OCI-LY1 (cell line): Measurements from ENCODE around the gene GALNT10.

Experiments used
- H2AFZ ChIP-seq: fragments of 200-600 bp; sonication (generic), shearing (Covaris generic); 2 replicates; pipeline ENCODE4 v1.6.0; 2014; ENCODE audit warnings: antibody characterized with exemption, mild to moderate bottlenecking, low read length
- H3F3A ChIP-seq: fragments of 200-600 bp; sonication (generic), shearing (Covaris generic); 2 replicates; pipeline ENCODE4 v1.6.0; 2014; ENCODE audit warnings: mild to moderate bottlenecking, antibody characterized with exemption, low read length, moderate library complexity; ENCODE audit not compliant: insufficient read depth
- H3K27ac ChIP-seq: fragments of 200-600 bp; sonication (generic); 2 replicates; pipeline ENCODE4 v1.5.1; 2014; ENCODE audit warnings: low read length, mixed run types, mild to moderate bottlenecking, low read depth; ENCODE audit not compliant: poor library complexity, severe bottlenecking
- H3K27me3 ChIP-seq: fragments of 200-600 bp; sonication (generic); 2 replicates; pipeline ENCODE4 v1.6.0; 2014; ENCODE audit warnings: antibody characterized with exemption, mild to moderate bottlenecking, low read length, moderate library complexity; ENCODE audit not compliant: insufficient read depth
- H3K36me3 ChIP-seq: fragments of 200-600 bp; sonication (generic); 2 replicates; pipeline ENCODE4 v1.6.1; 2014; ENCODE audit warnings: mild to moderate bottlenecking, antibody characterized with exemption, low read length, moderate library complexity, mixed read lengths; ENCODE audit not compliant: insufficient read depth
- H3K4me1 ChIP-seq: fragments of 200-600 bp; sonication (generic); 2 replicates; pipeline ENCODE4 v1.5.1; 2014; ENCODE audit warnings: mild to moderate bottlenecking, low read length, moderate library complexity; ENCODE audit not compliant: insufficient read depth, severe bottlenecking
- H3K4me2 ChIP-seq: fragments of 200-600 bp; sonication (generic), shearing (Covaris generic); 2 replicates; pipeline ENCODE4 v1.6.1; 2014; ENCODE audit warnings: low read length
- H3K4me3 ChIP-seq: fragments of 200-600 bp; sonication (generic); 2 replicates; pipeline ENCODE4 v1.5.1; 2014; ENCODE audit warnings: low read length, low read depth, mild to moderate bottlenecking, mixed read lengths; ENCODE audit not compliant: poor library complexity, severe bottlenecking
- H3K79me2 ChIP-seq: fragments of 200-600 bp; shearing (Covaris generic); 2 replicates; pipeline ENCODE4 v1.6.1; 2016; ENCODE audit warnings: mixed run types, low read length, mixed read lengths; ENCODE audit not compliant: insufficient read depth
- H3K9ac ChIP-seq: fragments of 200-600 bp; sonication (generic), shearing (Covaris generic); 2 replicates; pipeline ENCODE4 v1.6.1; 2014; ENCODE audit warnings: mild to moderate bottlenecking, low read length, mixed read lengths
- H3K9me2 ChIP-seq: fragments of 200-600 bp; sonication (generic), shearing (Covaris generic); 2 replicates; pipeline ENCODE4 v1.6.1; 2014; ENCODE audit warnings: low read depth, mild to moderate bottlenecking, low read length, mixed read lengths
- H3K9me3 ChIP-seq: fragments of 200-600 bp; shearing (Covaris generic); 2 replicates; pipeline ENCODE4 v1.6.1; 2014; ENCODE audit warnings: low read length, mixed read lengths
- H4K20me1 ChIP-seq: fragments of 200-600 bp; sonication (generic), shearing (Covaris generic); 2 replicates; pipeline ENCODE4 v1.6.0; 2016; ENCODE audit warnings: mild to moderate bottlenecking, low read length; ENCODE audit not compliant: insufficient read depth
- CTCF ChIP-seq: fragments of 200-600 bp; sonication (generic), shearing (Covaris generic); IDR thresholded peaks from 2 replicates; pipeline ENCODE4 v1.5.1; 2017; ENCODE audit warnings: mild to moderate bottlenecking, antibody characterized with exemption, low read length, moderate library complexity, mixed read lengths
- EZH2 ChIP-seq: fragments of 200-600 bp; sonication (generic), shearing (Covaris generic); IDR thresholded peaks from 2 replicates; pipeline ENCODE4 v1.8.0; 2017; ENCODE audit warnings: borderline replicate concordance, mixed run types, mild to moderate bottlenecking, antibody characterized with exemption, low read length, moderate library complexity, mixed read lengths

The GALNT10 gene

GRCh38 chr5:154203798-154204578 lies 13.5 kb downstream of the GALNT10 start:
- no peak overlapping the region for H3K27ac ChIP-seq
- H2AFZ ChIP-seq, result no peak overlapping the region
- no peaks in the 10 kb centered on the region for H4K20me1 ChIP-seq
- H3K79me2 ChIP-seq, result no peaks in the 10 kb centered on the region
- TF ChIP-seq EZH2, result no peak
- TF ChIP-seq CTCF, result no peak
- no peak overlapping the region for H3K4me2 ChIP-seq
- H3K36me3 ChIP-seq, result no peaks in the 10 kb centered on the region
- H3F3A ChIP-seq, result no peaks in the 10 kb centered on the region
- no peak overlapping the region for H3K9ac ChIP-seq
- no peaks in the 10 kb centered on the region for H3K4me1 ChIP-seq
- H3K27me3 ChIP-seq, result no peaks in the 10 kb centered on the region
- no peaks in the 10 kb centered on the region for H3K9me3 ChIP-seq
- no peaks in the 10 kb centered on the region for H3K9me2 ChIP-seq
- H3K4me3 ChIP-seq, result no peak overlapping the region

GRCh38 chr5:154205441-154206117 lies 15.0 kb downstream of the GALNT10 start:
- H3K79me2 ChIP-seq, result no peaks in the 10 kb centered on the region
- H3K27me3 ChIP-seq, result no peaks in the 10 kb centered on the region
- H3K9me3 ChIP-seq, result no peaks in the 10 kb centered on the region
- H3F3A ChIP-seq, result no peaks in the 10 kb centered on the region
- no peak for TF ChIP-seq CTCF
- no peak for TF ChIP-seq EZH2
- H3K4me3 ChIP-seq, result no peak overlapping the region
- no peak overlapping the region for H3K9ac ChIP-seq
- no peaks in the 10 kb centered on the region for H3K36me3 ChIP-seq
- no peak overlapping the region for H3K4me2 ChIP-seq
- no peak overlapping the region for H3K27ac ChIP-seq
- no peak overlapping the region for H2AFZ ChIP-seq
- no peaks in the 10 kb centered on the region for H4K20me1 ChIP-seq
- H3K9me2 ChIP-seq, result no peaks in the 10 kb centered on the region
- H3K4me1 ChIP-seq, result no peaks in the 10 kb centered on the region

DNA sequence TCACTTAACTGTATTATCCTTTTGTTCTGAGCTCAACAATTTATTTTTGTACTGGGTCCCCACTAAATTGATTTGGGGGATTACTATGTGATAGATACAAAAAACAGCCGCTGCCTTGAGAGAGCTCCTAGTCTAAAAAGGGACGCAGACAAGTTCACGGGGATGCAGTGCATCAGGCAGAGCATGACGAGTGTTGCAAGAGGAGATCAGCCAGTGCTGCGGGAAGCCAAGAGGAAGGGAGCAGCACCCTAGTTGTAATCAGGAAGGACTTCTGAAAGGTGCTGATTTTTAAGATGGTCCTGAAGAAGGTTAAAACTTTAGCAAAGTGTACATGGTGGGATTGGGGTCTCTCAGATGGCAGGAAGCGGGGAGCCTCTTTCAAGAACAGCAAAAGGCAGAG lies 15.8 kb downstream of the GALNT10 start:
- H3K9me2 ChIP-seq, result no peaks in the 10 kb centered on the region
- no peaks in the 10 kb centered on the region for H3K4me1 ChIP-seq
- no peaks in the 10 kb centered on the region for H3K9me3 ChIP-seq
- H3K4me2 ChIP-seq, result no peak overlapping the region
- no peak overlapping the region for H3K4me3 ChIP-seq
- no peak overlapping the region for H3K9ac ChIP-seq
- no peaks in the 10 kb centered on the region for H4K20me1 ChIP-seq
- no peaks in the 10 kb centered on the region for H3K27me3 ChIP-seq
- no peaks in the 10 kb centered on the region for H3K36me3 ChIP-seq
- TF ChIP-seq CTCF, result no peak
- no peak for TF ChIP-seq EZH2
- H3F3A ChIP-seq, result no peaks in the 10 kb centered on the region
- no peak overlapping the region for H2AFZ ChIP-seq
- no peaks in the 10 kb centered on the region for H3K79me2 ChIP-seq
- no peak overlapping the region for H3K27ac ChIP-seq
